Ectodermal cell (in vitro differentiated cells): ENCODE results near the gene NPM3.

Source experiments
- H3K27ac ChIP-seq: 2 replicates; pipeline ENCODE4 v1.7.0; 2013; ENCODE audit warnings: mild to moderate bottlenecking, low read depth, low read length; ENCODE audit not compliant: insufficient read depth, poor library complexity, severe bottlenecking
- H3K27me3 ChIP-seq: 2 replicates; pipeline ENCODE4 v1.7.0; 2013; ENCODE audit warnings: mild to moderate bottlenecking, low read length; ENCODE audit not compliant: insufficient read depth, control insufficient read depth, poor library complexity, severe bottlenecking
- H3K36me3 ChIP-seq: one replicate; pipeline ENCODE4 v1.7.0; 2013; ENCODE audit warnings: low read length; ENCODE audit not compliant: control insufficient read depth, insufficient read depth
- H3K4me1 ChIP-seq: one replicate; pipeline ENCODE4 v1.7.0; 2013; ENCODE audit warnings: low read length; ENCODE audit not compliant: control insufficient read depth, insufficient read depth
- H3K4me3 ChIP-seq: 2 replicates; pipeline ENCODE4 v1.7.0; 2013; ENCODE audit warnings: low read depth, low read length, control low read depth; ENCODE audit not compliant: insufficient read depth
- H3K9me3 ChIP-seq: 2 replicates; pipeline ENCODE4 v1.7.0; 2013; ENCODE audit warnings: mild to moderate bottlenecking, low read length, moderate library complexity; ENCODE audit not compliant: control insufficient read depth
- WGBS, 2 experiments: methylation state at CpG; one replicate each; pipeline ENCODE4 v1.1.7; 2013; ENCODE audit warnings: missing lambda C conversion rate in 2 of 2; 5-methylcytosine and 5-hydroxymethylcytosine counted together

Gene NPM3

GRCh38 chr10:101774589-101775272 is 8.5 kb downstream of the NPM3 start:
- Histone ChIP-seq H3K4me3 (no peak overlapping the region), H3K36me3 (no peaks in the 10 kb centered on the region), H3K9me3 (no peaks in the 10 kb centered on the region), H3K27me3 (peaks cover 85% of the 10 kb centered on the region), H3K27ac (no peak overlapping the region), H3K4me1 (peaks cover 64% of the 10 kb centered on the region)
- WGBS, 2 experiments, result 6 to 8% methylated on average over 32 of the region's 32 CpGs

- H3K9me3 ChIP-seq, result no peaks in the 10 kb centered on the region
- no peaks in the 10 kb centered on the region for H3K36me3 ChIP-seq
- no peak overlapping the region for H3K27ac ChIP-seq
- H3K4me1 ChIP-seq, result peaks cover 66% of the 10 kb centered on the region
- peaks cover 79% of the 10 kb centered on the region for H3K27me3 ChIP-seq
- no peak overlapping the region for H3K4me3 ChIP-seq
- WGBS, 2 experiments, result 7 to 8% methylated on average over 12 to 13 of the region's 13 CpGs
Observed at GRCh38 chr10:101773923-101774588, 9.2 kb downstream of the NPM3 start.

GRCh38 chr10:101772895-101773761 is 10.1 kb downstream of the NPM3 start:
- no peak overlapping the region for H3K4me3 ChIP-seq
- no peak overlapping the region for H3K27ac ChIP-seq
- H3K36me3 ChIP-seq, result no peaks in the 10 kb centered on the region
- peaks cover 64% of the 10 kb centered on the region for H3K4me1 ChIP-seq
- 15 to 19% methylated on average over 21 of the region's 21 CpGs for WGBS, 2 experiments
- peaks cover 69% of the 10 kb centered on the region for H3K27me3 ChIP-seq
- H3K9me3 ChIP-seq, result no peaks in the 10 kb centered on the region

DNA sequence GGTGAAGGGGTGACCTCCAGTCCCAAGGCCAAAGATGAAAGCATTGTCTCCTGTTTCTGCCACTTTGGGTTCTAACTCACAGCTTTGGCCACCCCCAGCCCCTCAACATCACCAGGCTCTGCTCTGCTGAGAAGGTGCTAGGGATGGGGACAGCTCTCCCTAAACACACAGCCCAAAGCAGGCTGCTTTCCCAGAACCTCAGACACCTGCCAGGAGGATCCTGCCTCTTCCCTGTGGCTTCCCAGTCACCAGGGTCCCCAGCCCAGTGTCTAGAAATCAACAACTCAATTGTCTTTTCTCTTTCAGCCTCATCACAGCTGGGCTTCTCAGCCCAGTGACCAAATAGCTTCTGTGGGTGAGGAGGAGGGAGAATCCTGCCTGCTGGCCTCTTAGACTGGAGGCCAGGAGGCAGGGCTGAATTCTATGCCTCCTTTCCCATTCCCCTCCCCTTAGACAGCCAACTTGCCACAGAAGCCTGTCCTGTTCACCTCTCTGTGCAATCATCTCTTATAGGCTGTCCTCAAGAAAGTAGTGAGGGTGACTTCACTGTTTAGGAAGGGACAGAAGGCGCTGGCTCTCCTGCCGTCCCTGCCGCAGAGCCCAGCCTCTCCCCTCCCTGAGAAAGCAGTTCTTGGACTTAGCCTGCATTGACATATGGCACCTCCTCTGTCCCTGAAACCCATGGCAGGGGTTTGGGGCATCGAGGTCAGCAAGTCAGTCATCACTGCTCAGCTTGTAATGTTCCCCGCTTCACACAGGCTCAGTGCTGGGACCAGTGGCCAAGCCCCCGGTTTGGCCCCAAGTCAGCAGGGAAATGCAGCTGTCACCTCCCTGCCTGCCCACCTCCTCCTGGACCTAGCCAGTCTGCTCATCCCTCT is 11.0 kb downstream of the NPM3 start:
- H3K9me3 ChIP-seq, result no peaks in the 10 kb centered on the region
- peaks cover 69% of the 10 kb centered on the region for H3K4me1 ChIP-seq
- WGBS, 2 experiments, result 76 to 79% methylated on average over 6 of the region's 6 CpGs
- no peak overlapping the region for H3K27ac ChIP-seq
- peaks cover 63% of the 10 kb centered on the region for H3K27me3 ChIP-seq
- H3K4me3 ChIP-seq, result no peak overlapping the region
- H3K36me3 ChIP-seq, result no peaks in the 10 kb centered on the region

- H3K4me3 ChIP-seq, result no peak overlapping the region
- 92 to 93% methylated on average over 10 of the region's 10 CpGs for WGBS, 2 experiments
- no peaks in the 10 kb centered on the region for H3K9me3 ChIP-seq
- peaks cover 69% of the 10 kb centered on the region for H3K4me1 ChIP-seq
- no peak overlapping the region for H3K27ac ChIP-seq
- peaks cover 63% of the 10 kb centered on the region for H3K27me3 ChIP-seq
- no peaks in the 10 kb centered on the region for H3K36me3 ChIP-seq
Observed at GRCh38 chr10:101771380-101771779, 11.9 kb downstream of the NPM3 start.

DNA sequence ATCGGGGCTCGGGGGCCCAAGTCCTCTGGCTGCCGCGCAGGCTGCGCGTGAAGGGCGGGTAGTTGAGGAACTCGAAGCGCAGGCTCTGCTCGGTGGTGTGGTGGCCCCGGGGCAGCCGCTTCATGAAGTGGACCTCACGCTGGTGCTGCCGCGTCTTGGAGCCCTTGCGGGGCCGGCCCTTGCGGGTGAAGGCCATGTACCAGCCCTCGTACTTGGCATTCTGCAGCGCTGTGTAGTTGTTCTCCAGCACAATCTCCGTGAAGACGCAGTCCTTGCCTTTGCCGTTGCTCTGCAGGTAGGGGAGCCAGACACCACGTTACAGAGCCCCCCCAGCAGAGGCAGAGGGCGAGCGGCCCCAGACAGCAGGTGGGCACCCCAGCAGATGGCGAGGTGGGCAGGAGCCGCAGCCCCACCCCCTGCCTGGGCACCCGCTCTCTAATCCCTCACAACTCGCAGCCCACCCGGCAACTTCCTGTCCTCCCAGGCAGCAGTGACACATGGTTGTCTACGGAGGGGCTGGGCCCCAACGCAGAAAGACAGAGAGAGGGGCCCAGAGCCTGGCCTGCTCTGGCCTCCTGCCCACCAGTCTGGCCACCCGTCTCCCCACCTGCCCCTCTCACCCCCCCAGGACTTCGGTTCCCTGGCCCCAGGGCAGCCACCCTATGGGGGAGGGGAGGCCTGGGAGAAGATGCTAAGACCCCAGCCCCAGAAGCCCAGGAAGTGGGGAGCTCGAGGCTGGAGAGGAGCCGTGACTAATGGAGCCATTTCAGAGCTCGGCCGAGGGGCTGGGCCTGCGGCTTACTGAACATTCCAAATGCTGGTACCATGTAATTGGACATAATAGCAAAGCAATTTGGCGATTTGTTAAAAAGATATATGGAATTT is 12.7 kb downstream of the NPM3 start:
- H3K36me3 ChIP-seq, result no peaks in the 10 kb centered on the region
- H3K9me3 ChIP-seq, result no peaks in the 10 kb centered on the region
- H3K27me3 ChIP-seq, result peaks cover 59% of the 10 kb centered on the region
- no peak overlapping the region for H3K4me3 ChIP-seq
- H3K27ac ChIP-seq, result no peak overlapping the region
- 88 to 90% methylated on average over 41 of the region's 41 CpGs for WGBS, 2 experiments
- H3K4me1 ChIP-seq, result peaks cover 69% of the 10 kb centered on the region

DNA sequence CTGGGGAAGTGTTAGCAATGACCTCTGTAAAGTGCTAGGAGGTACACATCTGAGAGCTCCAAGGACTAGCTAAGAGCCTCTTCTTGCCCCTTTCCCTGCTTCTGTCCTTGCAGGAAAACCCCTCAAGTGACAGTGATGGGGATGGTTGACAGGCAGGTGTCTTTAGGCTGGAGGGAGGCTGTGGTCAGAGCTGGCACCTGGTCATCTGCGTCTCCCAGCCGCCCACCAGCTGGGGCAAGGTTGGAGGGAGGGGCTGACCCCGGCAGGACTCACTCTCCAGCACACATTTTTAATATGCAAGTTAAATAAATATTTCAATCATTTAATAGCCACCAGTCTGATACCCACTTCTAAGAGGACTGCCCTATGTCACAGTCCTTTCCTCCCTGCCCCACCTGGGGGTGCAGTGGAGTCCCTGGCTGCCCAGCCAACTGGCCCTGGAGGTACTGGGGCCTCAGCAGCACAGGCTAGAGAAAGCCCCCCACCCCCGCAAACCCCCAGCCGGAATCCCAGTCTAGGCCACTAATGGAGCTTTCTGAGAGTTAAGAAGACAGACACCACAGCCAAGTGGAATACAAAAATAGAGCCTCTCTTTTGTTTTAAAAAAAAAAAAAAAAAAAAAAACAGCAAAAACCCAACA is 13.6 kb downstream of the NPM3 start:
- peaks cover 60% of the 10 kb centered on the region for H3K4me1 ChIP-seq
- H3K27ac ChIP-seq, result no peak overlapping the region
- no peak overlapping the region for H3K4me3 ChIP-seq
- H3K9me3 ChIP-seq, result no peaks in the 10 kb centered on the region
- H3K27me3 ChIP-seq, result peaks cover 57% of the 10 kb centered on the region
- no peaks in the 10 kb centered on the region for H3K36me3 ChIP-seq
- 89 to 97% methylated on average over 5 of the region's 5 CpGs for WGBS, 2 experiments

GRCh38 chr10:101768791-101769170 is 14.5 kb downstream of the NPM3 start:
- H3K27me3 ChIP-seq, result peaks cover 48% of the 10 kb centered on the region
- H3K4me1 ChIP-seq, result peaks cover 51% of the 10 kb centered on the region
- H3K9me3 ChIP-seq, result no peaks in the 10 kb centered on the region
- no peak overlapping the region for H3K27ac ChIP-seq
- H3K4me3 ChIP-seq, result no peak overlapping the region
- no peaks in the 10 kb centered on the region for H3K36me3 ChIP-seq
- 93 to 95% methylated on average over 8 of the region's 8 CpGs for WGBS, 2 experiments
